ENCODE results near the gene AFAP1L2. TPM values are rescaled to one million over a fixed set of nuclear protein-coding genes. Genes with fewer than 3 reads are reported as not detected.

The AFAP1L2 gene
- total RNA-seq, 4 donors from 2014 or later, result 20.5 to 29.5 (median 23.9) TPM

GRCh38 chr10:114304571-114305421 is 99.5 kb downstream of the AFAP1L2 start:
- Histone ChIP-seq H3K27ac (peak overlapping the region in 1 of 4 donors; percentile 58), H3K36me3 (peaks cover 0 to 17% of the 10 kb centered on the region in 2 donors), H3K9me3 (no peaks in the 10 kb centered on the region), H3K27me3 (no peaks in the 10 kb centered on the region), H3K4me1 (peaks cover 0 to 44% (median 23%) of the 10 kb centered on the region in 3 donors), H3K4me3 (peak overlapping the region; percentile 8 to 35)
- WGBS, 2 donors (ENCODE audit: low coverage in 1 of 2), result 11 to 18% methylated on average over 15 to 29 of the region's 41 CpGs
- ATAC-seq, result peak; percentile 35
- TF ChIP-seq POLR2AphosphoS5 (IDR thresholded peaks at IDR 0.05), result no peak
- no peak for TF ChIP-seq POLR2A (IDR thresholded peaks at IDR 0.05)
- TF ChIP-seq CTCF (IDR thresholded peaks at IDR 0.05), result peak in 3 of 4 experiments; percentile 43 to 55 (median 48)
- TF ChIP-seq EP300 (IDR thresholded peaks at IDR 0.05), result no peak

- H3K27ac ChIP-seq, result peak overlapping the region in 2 of 4 donors; percentile 14 to 58
Measured at GRCh38 chr10:114304017-114304570, 100.2 kb downstream of the AFAP1L2 start.

GRCh38 chr10:114303556-114303955 is 100.7 kb downstream of the AFAP1L2 start:
- Histone ChIP-seq H3K36me3 (peaks cover 0 to 29% of the 10 kb centered on the region in 2 donors), H3K4me1 (peaks cover 0 to 34% (median 15%) of the 10 kb centered on the region in 3 donors), H3K4me3 (no peak overlapping the region), H3K9me3 (no peaks in the 10 kb centered on the region), H3K27ac (peak overlapping the region in 2 of 4 donors; percentile 14 to 58), H3K27me3 (no peaks in the 10 kb centered on the region)
- no peak for ATAC-seq
- WGBS, 2 donors (ENCODE audit: low coverage in 1 of 2), result 70 to 71% methylated on average over 5 to 9 of the region's 10 CpGs
- TF ChIP-seq CTCF (IDR thresholded peaks at IDR 0.05) (no peak), POLR2AphosphoS5 (IDR thresholded peaks at IDR 0.05) (no peak), EP300 (IDR thresholded peaks at IDR 0.05) (no peak), POLR2A (IDR thresholded peaks at IDR 0.05) (no peak)

More at GRCh38 chr10:114304017-114304570, 100.2 kb downstream of the AFAP1L2 start:
- Histone ChIP-seq H3K4me3 (peak overlapping the region; percentile 8 to 35), H3K36me3 (peaks cover 0 to 24% of the 10 kb centered on the region in 2 donors), H3K9me3 (no peaks in the 10 kb centered on the region), H3K27me3 (no peaks in the 10 kb centered on the region), H3K4me1 (peaks cover 0 to 40% (median 19%) of the 10 kb centered on the region in 3 donors)
- TF ChIP-seq POLR2AphosphoS5 (IDR thresholded peaks at IDR 0.05) (peak; percentile 24), CTCF (IDR thresholded peaks at IDR 0.05) (peak in 3 of 4 experiments; percentile 81 to 93 (median 88)), EP300 (IDR thresholded peaks at IDR 0.05) (no peak), POLR2A (IDR thresholded peaks at IDR 0.05) (no peak)
- WGBS, 2 donors (ENCODE audit: low coverage in 1 of 2), result 0 to 3% methylated on average over 14 of the region's 14 CpGs
- ATAC-seq, result peak; percentile 71

- Histone ChIP-seq H3K4me3 (no peak overlapping the region), H3K36me3 (peaks cover 0 to 43% of the 10 kb centered on the region in 2 donors), H3K27ac (peak overlapping the region in 1 of 4 donors; percentile 19), H3K9me3 (no peaks in the 10 kb centered on the region), H3K4me1 (peaks cover 0 to 25% (median 15%) of the 10 kb centered on the region in 3 donors), H3K27me3 (no peaks in the 10 kb centered on the region)
- TF ChIP-seq EP300 (IDR thresholded peaks at IDR 0.05), result no peak
- no peak for TF ChIP-seq POLR2AphosphoS5 (IDR thresholded peaks at IDR 0.05)
- TF ChIP-seq CTCF (IDR thresholded peaks at IDR 0.05), result no peak
- TF ChIP-seq POLR2A (IDR thresholded peaks at IDR 0.05), result no peak
- 53 to 61% methylated on average over 5 to 6 of the region's 14 CpGs for WGBS, 2 donors (ENCODE audit: low coverage in 1 of 2)
- ATAC-seq, result no peak
Measured at GRCh38 chr10:114301951-114302710, 102.2 kb downstream of the AFAP1L2 start.
